ENCODE data around the gene L1TD1.

L1TD1 gene

GRCh38 chr1:62229468-62229867 lies 34.8 kb downstream of the L1TD1 start (continued):
- TF ChIP-seq OSR2 (tag by site-specific recombination; IDR thresholded peaks at IDR 0.05): peak; percentile 66
- 0 out of 2 replicates have a peak, but pooled peaks have one; percentile 27 for TF ChIP-seq ZEB2 (tag by site-specific recombination; IDR thresholded peaks at IDR 0.05)
- TF ChIP-seq ZNF266 (tag by site-specific recombination; IDR thresholded peaks at IDR 0.05; ENCODE audit: low read depth): no peak
- TF ChIP-seq ATF2 (tag by site-specific recombination; IDR thresholded peaks at IDR 0.05; ENCODE audit: low read depth): peak; percentile 19; the same call in 1 of the 2 replicates
- 0 out of 2 replicates have a peak, but pooled peaks have one; percentile 40 for TF ChIP-seq ZNF324 (tag by site-specific recombination; IDR thresholded peaks at IDR 0.05)
- TF ChIP-seq ZNF518A (tag by site-specific recombination; conservative IDR thresholded peaks at IDR 0.05; ENCODE audit: low read depth): no peak
- no peak for TF ChIP-seq ZNF114 (tag by site-specific recombination; IDR thresholded peaks at IDR 0.05)
- no peak for TF ChIP-seq PRDM6 (tag by site-specific recombination; IDR thresholded peaks at IDR 0.05)
- no peak for TF ChIP-seq MZF1 (tag by site-specific recombination; IDR thresholded peaks at IDR 0.05; ENCODE audit: borderline replicate concordance)
- TF ChIP-seq REPIN1 (tag by site-specific recombination; IDR thresholded peaks at IDR 0.05; ENCODE audit: low read depth): no peak
- TF ChIP-seq ZBTB20 (tag by site-specific recombination; IDR thresholded peaks at IDR 0.05): no peak
- no peak for TF ChIP-seq SCRT1 (tag by site-specific recombination; IDR thresholded peaks at IDR 0.05; ENCODE audit: borderline replicate concordance)
- TF ChIP-seq ZNF701 (tag by site-specific recombination; IDR thresholded peaks at IDR 0.05): no peak
- TF ChIP-seq ZNF157 (tag by site-specific recombination; IDR thresholded peaks at IDR 0.05): no peak
- no peak for TF ChIP-seq ZNF214 (tag by site-specific recombination; IDR thresholded peaks at IDR 0.05; ENCODE audit: borderline replicate concordance)
- no peak for TF ChIP-seq ZNF426 (tag by site-specific recombination; IDR thresholded peaks at IDR 0.05)
- TF ChIP-seq YY2 (tag by site-specific recombination; IDR thresholded peaks at IDR 0.05): no peak
- TF ChIP-seq ZNF776 (tag by site-specific recombination; IDR thresholded peaks at IDR 0.05; ENCODE audit: borderline replicate concordance): no peak
- no peak for TF ChIP-seq BCL6B (tag by site-specific recombination; IDR thresholded peaks at IDR 0.05)
- TF ChIP-seq ZNF670 (tag by site-specific recombination; IDR thresholded peaks at IDR 0.05; ENCODE audit: low read depth): no peak
- TF ChIP-seq GLIS1 (tag by site-specific recombination; IDR thresholded peaks at IDR 0.05): peak; percentile 58
- TF ChIP-seq ZBTB21 (tag by site-specific recombination; IDR thresholded peaks at IDR 0.05): no peak
- no peak for TF ChIP-seq ZNF140 (tag by site-specific recombination; IDR thresholded peaks at IDR 0.05)
- no peak for TF ChIP-seq ZNF169 (tag by site-specific recombination; IDR thresholded peaks at IDR 0.05)
- TF ChIP-seq ZNF26 (tag by site-specific recombination; IDR thresholded peaks at IDR 0.05): no peak
- TF ChIP-seq ZNF335 (tag by site-specific recombination; conservative IDR thresholded peaks at IDR 0.05): peak; percentile 85
- TF ChIP-seq ZNF280C (tag by site-specific recombination; IDR thresholded peaks at IDR 0.05): no peak
- TF ChIP-seq TCF7L2 (IDR thresholded peaks at IDR 0.05; ENCODE audit: borderline replicate concordance, low read depth, low read length): no peak
